Measurements from ENCODE around the gene PDE4D.
"Not testable (repeated sequence)": the region's sequence is repeated elsewhere in the genome, so short reads cannot be mapped to it uniquely, and the experiment has no call there.

Gene PDE4D

GRCh38 chr5:59327191-59327980 is 566.1 kb downstream of the PDE4D start:
- no peak for DNase-seq (ENCODE audit: insufficient read length)
- FAIRE-seq, result no peak
- TF ChIP-seq POLR2A (IDR thresholded peaks at IDR 0.05; ENCODE audit: low read depth, low read length), result no peak
- no peak for TF ChIP-seq TAF1 (IDR thresholded peaks at IDR 0.05; ENCODE audit: borderline replicate concordance, low read depth, low read length)
- TF ChIP-seq POLR2AphosphoS5 (IDR thresholded peaks at IDR 0.05; ENCODE audit: low read depth, low read length), result no peak

- TF ChIP-seq POLR2AphosphoS5 (IDR thresholded peaks at IDR 0.05; ENCODE audit: low read depth, low read length) (no peak), POLR2A (IDR thresholded peaks at IDR 0.05; ENCODE audit: low read depth, low read length) (no peak), TAF1 (IDR thresholded peaks at IDR 0.05; ENCODE audit: borderline replicate concordance, low read depth, low read length) (no peak)
- FAIRE-seq (no peak), DNase-seq (ENCODE audit: insufficient read length) (no peak)
Measured at GRCh38 chr5:59326596-59326995, 566.9 kb downstream of the PDE4D start.

GRCh38 chr5:59325070-59325469 is 568.5 kb downstream of the PDE4D start:
- DNase-seq (ENCODE audit: insufficient read length), result no peak
- TF ChIP-seq POLR2AphosphoS5 (IDR thresholded peaks at IDR 0.05; ENCODE audit: low read depth, low read length) (no peak), POLR2A (IDR thresholded peaks at IDR 0.05; ENCODE audit: low read depth, low read length) (no peak), TAF1 (IDR thresholded peaks at IDR 0.05; ENCODE audit: borderline replicate concordance, low read depth, low read length) (no peak)
- no peak for FAIRE-seq

- DNase-seq (ENCODE audit: insufficient read length) (no peak), FAIRE-seq (no peak)
- TF ChIP-seq POLR2AphosphoS5 (IDR thresholded peaks at IDR 0.05; ENCODE audit: low read depth, low read length), result no peak
- TF ChIP-seq TAF1 (IDR thresholded peaks at IDR 0.05; ENCODE audit: borderline replicate concordance, low read depth, low read length), result no peak
- TF ChIP-seq POLR2A (IDR thresholded peaks at IDR 0.05; ENCODE audit: low read depth, low read length), result no peak
Measured at GRCh38 chr5:59322894-59323293, 570.6 kb downstream of the PDE4D start.

GRCh38 chr5:59322058-59322457 is 571.5 kb downstream of the PDE4D start:
- no peak for FAIRE-seq
- no peak for TF ChIP-seq POLR2A (IDR thresholded peaks at IDR 0.05; ENCODE audit: low read depth, low read length)
- no peak for TF ChIP-seq TAF1 (IDR thresholded peaks at IDR 0.05; ENCODE audit: borderline replicate concordance, low read depth, low read length)
- no peak for TF ChIP-seq POLR2AphosphoS5 (IDR thresholded peaks at IDR 0.05; ENCODE audit: low read depth, low read length)

GRCh38 chr5:59321642-59322041 is 571.9 kb downstream of the PDE4D start:
- DNase-seq (ENCODE audit: insufficient read length), result no peak
- TF ChIP-seq POLR2AphosphoS5 (IDR thresholded peaks at IDR 0.05; ENCODE audit: low read depth, low read length), result no peak
- no peak for TF ChIP-seq POLR2A (IDR thresholded peaks at IDR 0.05; ENCODE audit: low read depth, low read length)
- TF ChIP-seq TAF1 (IDR thresholded peaks at IDR 0.05; ENCODE audit: borderline replicate concordance, low read depth, low read length), result no peak
- FAIRE-seq, result no peak

More at GRCh38 chr5:59322058-59322457, 571.5 kb downstream of the PDE4D start:
- no peak for DNase-seq (ENCODE audit: insufficient read length)

GRCh38 chr5:59320420-59320819 is 573.1 kb downstream of the PDE4D start:
- no peak for DNase-seq (ENCODE audit: insufficient read length)
- TF ChIP-seq TAF1 (IDR thresholded peaks at IDR 0.05; ENCODE audit: borderline replicate concordance, low read depth, low read length) (no peak), POLR2AphosphoS5 (IDR thresholded peaks at IDR 0.05; ENCODE audit: low read depth, low read length) (no peak), POLR2A (IDR thresholded peaks at IDR 0.05; ENCODE audit: low read depth, low read length) (no peak)
- FAIRE-seq, result no peak

GRCh38 chr5:59319250-59319649 is 574.3 kb downstream of the PDE4D start:
- TF ChIP-seq POLR2A (IDR thresholded peaks at IDR 0.05; ENCODE audit: low read depth, low read length) (no peak), POLR2AphosphoS5 (IDR thresholded peaks at IDR 0.05; ENCODE audit: low read depth, low read length) (no peak), TAF1 (IDR thresholded peaks at IDR 0.05; ENCODE audit: borderline replicate concordance, low read depth, low read length) (no peak)
- no peak for DNase-seq (ENCODE audit: insufficient read length)
- no peak for FAIRE-seq

GRCh38 chr5:59317774-59318205 is 575.7 kb downstream of the PDE4D start:
- DNase-seq (ENCODE audit: insufficient read length) (no peak), FAIRE-seq (no peak)
- TF ChIP-seq TAF1 (IDR thresholded peaks at IDR 0.05; ENCODE audit: borderline replicate concordance, low read depth, low read length) (no peak), POLR2AphosphoS5 (IDR thresholded peaks at IDR 0.05; ENCODE audit: low read depth, low read length) (no peak), POLR2A (IDR thresholded peaks at IDR 0.05; ENCODE audit: low read depth, low read length) (no peak)

GRCh38 chr5:59317023-59317773 is 576.3 kb downstream of the PDE4D start:
- no peak for DNase-seq (ENCODE audit: insufficient read length)
- no peak for FAIRE-seq
- TF ChIP-seq TAF1 (IDR thresholded peaks at IDR 0.05; ENCODE audit: borderline replicate concordance, low read depth, low read length) (no peak), POLR2A (IDR thresholded peaks at IDR 0.05; ENCODE audit: low read depth, low read length) (no peak), POLR2AphosphoS5 (IDR thresholded peaks at IDR 0.05; ENCODE audit: low read depth, low read length) (no peak)

- TF ChIP-seq POLR2A (IDR thresholded peaks at IDR 0.05; ENCODE audit: low read depth, low read length) (no peak), POLR2AphosphoS5 (IDR thresholded peaks at IDR 0.05; ENCODE audit: low read depth, low read length) (no peak), TAF1 (IDR thresholded peaks at IDR 0.05; ENCODE audit: borderline replicate concordance, low read depth, low read length) (no peak)
- FAIRE-seq, result no peak
- DNase-seq (ENCODE audit: insufficient read length), result no peak
Measured at GRCh38 chr5:59312223-59312622, 581.3 kb downstream of the PDE4D start.

- not testable (repeated sequence) for DNase-seq (ENCODE audit: insufficient read length); FAIRE-seq
Measured at GRCh38 chr5:59308685-59309084, 584.8 kb downstream of the PDE4D start.

- FAIRE-seq; DNase-seq (ENCODE audit: insufficient read length): not testable (repeated sequence)
Measured at GRCh38 chr5:59303289-59303716, 590.2 kb downstream of the PDE4D start.

- FAIRE-seq, result not testable (repeated sequence)
Measured at GRCh38 chr5:59302509-59302908, 591.0 kb downstream of the PDE4D start.

More at GRCh38 chr5:59302509-59302908, 591.0 kb downstream of the PDE4D start:
- not testable (repeated sequence) for DNase-seq (ENCODE audit: insufficient read length)
